Right forelimb (tissue), 1 donor: Measurements from ENCODE around the gene BATF2.
"Not testable (repeated sequence)": the region's sequence is repeated elsewhere in the genome, so short reads cannot be mapped to it uniquely, and the experiment has no call there.

Experiments
- DNase-seq: peaks from one replicate; pipeline ENCODE4 v3.0.0-alpha.2; 2018

The BATF2 gene

DNA sequence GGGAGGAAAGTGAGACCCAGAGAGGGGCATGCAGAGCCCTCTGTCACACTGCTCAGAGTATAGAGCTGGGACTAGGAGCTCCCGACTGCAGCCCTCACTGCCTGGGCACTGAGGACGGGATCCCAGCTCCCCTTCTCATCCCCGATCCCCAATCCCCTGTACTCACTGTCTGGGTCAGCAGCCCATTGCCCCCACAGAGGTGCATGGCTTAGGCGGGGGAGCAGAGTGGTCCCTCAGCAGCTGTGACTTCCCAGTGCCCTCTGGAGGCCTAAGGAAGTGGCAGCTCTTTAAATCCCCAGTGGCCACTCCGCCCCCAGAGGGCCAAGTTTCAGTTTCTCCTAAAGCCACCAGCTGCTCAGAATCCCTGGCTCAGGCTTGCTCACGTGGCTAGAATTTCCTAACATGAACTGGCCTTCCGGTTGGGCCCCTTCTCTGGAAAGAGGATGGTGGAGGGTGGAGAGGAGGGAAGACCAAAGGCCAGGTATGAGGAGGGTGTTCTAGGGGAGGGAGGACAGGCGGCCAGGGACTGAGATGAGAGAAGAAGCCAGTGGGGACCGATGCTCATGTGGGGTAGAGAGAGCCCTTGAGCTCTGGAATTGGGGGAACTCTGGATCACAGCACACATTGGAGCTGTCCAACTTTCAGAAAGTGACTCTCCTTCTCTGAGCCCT lies at the start of gene BATF2:
BATF2 (minus strand) TSS at position 262 of the 671 bp plus-strand sequence; CDS start at position 205, 57 bp downstream.
- DNase-seq = peak; percentile 54

GRCh38 chr11:65045728-65046127 lies 49.0 kb upstream of the BATF2 start:
- DNase-seq = no peak

DNA sequence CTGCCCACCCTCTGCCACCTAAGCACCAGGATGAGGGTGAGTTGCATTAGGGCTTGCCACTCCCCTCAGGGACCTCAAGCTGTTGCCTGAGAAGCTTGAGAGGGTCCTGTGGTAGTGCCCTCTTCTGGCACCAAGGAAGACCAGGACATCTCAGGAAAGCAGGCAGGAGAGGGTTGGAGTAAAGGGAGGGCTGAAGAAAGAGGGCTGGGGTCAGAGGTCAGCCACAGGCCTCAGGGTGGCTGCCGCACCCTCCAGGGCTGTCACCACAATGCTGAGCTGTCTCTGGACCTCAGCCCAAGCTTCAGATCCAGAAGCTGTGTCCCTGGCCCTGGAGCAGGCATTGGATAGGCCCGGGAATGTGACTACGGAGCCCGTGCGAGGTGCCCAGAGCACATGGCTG lies 48.3 kb upstream of the BATF2 start:
- DNase-seq = no peak

GRCh38 chr11:65043881-65044501 lies 47.2 kb upstream of the BATF2 start:
- DNase-seq = no peak

DNA sequence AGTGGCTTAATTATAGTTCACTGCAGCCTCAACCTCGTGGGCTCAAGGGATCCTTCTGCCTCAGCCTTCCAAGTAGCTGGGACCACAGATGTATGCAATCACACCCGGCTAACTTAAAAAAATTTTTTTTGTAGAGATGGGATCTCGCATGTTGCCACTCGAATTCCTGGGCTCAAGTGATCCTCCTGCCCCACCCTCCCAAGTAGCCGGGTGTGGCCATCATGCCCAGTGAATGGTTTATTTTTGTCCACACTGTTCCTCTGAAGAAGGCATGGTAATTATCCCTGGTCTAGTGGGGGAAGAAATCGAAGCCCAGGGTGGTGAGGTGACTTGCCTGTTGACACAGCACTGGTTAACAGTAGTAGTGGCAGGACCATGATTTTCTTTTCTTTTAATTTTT lies 46.1 kb upstream of the BATF2 start:
- DNase-seq = no peak

- DNase-seq = peak; percentile 93
These were observed 44.3 kb upstream of the BATF2 start, which contains the start of gene SAC3D1 for GRCh38 chr11:65040847-65041622. SAC3D1 (plus strand) TSS chr11:65041210; CDS start chr11:65041293, 83 bp downstream.

DNA sequence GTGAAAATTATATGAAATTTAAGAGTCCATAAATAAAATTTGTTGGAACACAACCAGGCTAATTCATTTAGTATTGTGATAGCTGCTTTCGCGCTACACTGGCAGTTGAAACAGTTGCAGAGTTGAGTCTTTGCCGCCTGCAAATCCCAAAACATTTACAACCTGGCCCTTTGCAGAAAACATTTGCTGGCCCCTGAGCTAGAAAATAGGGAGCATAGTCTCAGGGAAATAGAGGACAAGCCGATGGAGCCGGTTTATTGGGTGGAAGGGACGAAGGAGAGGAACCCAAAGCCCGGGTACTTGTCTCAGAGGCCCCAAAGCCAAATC lies 43.7 kb upstream of the BATF2 start:
- no peak for DNase-seq

DNA sequence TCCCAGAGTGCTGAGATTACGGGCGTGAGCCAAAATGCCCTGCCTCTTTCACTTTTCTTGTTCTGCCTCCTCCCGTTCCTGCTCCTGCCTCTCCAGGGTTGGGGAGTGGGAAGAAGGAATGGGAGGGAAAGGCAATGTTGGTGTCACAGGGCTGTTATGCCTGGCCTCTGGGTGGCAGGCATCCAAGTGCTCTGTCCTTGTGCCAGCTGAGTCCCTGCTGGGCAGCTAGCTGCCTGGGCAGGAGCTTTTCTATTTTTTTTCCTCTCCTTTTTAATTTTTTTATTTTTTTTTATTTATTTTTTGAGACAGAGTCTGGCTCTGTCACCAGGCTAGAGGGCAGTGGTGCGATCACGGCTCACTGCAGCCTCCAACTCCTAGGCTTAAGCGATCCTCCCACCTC lies 40.2 kb upstream of the BATF2 start:
- DNase-seq = no peak

DNA sequence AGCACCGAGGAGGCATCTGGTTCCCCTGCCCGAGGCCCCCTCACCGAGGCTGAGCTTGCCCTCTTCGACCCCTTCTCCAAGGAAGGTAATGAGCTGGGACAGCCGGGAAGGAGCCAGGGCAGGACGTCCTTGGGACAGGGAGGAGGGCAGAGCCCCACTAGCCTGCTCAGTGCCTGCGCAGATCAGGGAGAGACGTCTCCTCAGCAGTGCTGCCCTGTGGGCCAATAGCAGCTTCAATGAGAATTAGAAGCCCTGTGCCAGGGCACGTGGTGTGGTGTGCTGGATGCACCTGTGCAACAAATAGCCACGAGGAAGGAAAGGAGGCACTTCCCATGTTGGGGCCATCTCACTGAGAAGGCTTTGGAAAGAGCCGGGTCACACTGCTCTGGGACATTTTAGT lies 38.8 kb upstream of the BATF2 start:
- no peak for DNase-seq

GRCh38 chr11:65034423-65034822 lies 37.7 kb upstream of the BATF2 start:
- no peak for DNase-seq

GRCh38 chr11:65032216-65032615 lies 35.4 kb upstream of the BATF2 start:
- DNase-seq = no peak

- DNase-seq = peak; percentile 97
These were observed 30.7 kb upstream of the BATF2 start, which contains the start of gene SNX15 for GRCh38 chr11:65027213-65028067. SNX15 (plus strand) TSS chr11:65027439; CDS start chr11:65027538, 99 bp downstream.

GRCh38 chr11:65026810-65027209 lies 30.0 kb upstream of the BATF2 start:
- no peak for DNase-seq

DNA sequence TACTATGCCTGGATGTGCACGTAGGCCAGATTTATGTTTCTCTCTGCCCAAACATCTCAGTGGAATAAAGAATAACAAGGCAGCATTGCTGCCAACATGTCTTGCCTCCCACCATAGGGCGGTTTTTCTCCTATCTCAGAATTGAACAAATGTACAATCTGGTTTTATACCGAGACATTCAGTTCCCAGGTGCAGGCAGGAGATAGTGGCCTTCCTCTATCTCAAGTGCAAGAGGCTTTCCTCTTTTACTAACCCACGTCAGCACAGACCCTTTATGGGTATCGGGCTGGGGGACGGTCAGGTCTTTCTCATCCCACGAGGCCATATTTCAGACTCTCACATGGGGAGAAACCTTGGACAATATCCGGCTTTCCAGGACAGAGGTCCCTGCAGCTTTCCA lies 26.7 kb upstream of the BATF2 start:
- not testable (repeated sequence) for DNase-seq

DNA sequence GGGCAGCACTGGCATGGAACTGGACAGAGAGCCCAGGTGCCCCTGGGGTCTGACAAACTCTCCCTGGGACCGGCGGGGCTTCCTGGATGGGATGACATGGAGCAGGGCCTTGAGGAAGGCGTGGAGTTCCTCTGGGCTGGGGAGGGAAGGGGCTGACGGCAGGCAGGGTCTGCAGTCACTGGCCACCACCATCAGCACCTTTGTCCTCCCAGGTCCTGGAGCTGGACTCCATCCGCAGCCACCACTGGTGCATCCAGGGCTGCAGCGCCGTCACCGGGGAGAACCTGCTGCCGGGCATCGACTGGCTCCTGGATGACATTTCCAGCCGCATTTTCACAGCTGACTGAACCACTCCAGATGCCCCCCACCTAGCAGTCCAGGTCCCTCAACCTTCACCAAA lies 24.7 kb upstream of the BATF2 start:
- DNase-seq = no peak

DNA sequence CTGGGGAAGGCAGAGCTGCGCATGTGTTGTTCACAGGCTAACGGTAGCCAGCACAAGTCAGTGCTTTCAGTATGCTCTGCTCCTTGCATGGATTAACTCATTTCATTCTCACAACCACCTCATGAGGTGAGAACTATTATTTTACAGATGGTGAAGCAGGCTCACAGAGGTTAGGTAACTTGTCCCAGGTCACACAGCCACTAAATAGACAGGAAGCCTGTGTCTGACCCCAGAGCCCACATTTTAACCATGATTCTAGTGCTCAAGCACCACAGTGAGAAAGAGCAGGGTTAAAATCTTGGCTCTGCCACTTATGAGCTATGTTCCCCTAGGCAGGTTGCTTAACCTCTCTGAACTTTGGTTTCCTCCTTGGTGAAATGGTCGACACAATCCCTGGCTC lies 24.2 kb upstream of the BATF2 start:
- no peak for DNase-seq

GRCh38 chr11:65019824-65020223 lies 23.1 kb upstream of the BATF2 start:
- DNase-seq = no peak

DNA sequence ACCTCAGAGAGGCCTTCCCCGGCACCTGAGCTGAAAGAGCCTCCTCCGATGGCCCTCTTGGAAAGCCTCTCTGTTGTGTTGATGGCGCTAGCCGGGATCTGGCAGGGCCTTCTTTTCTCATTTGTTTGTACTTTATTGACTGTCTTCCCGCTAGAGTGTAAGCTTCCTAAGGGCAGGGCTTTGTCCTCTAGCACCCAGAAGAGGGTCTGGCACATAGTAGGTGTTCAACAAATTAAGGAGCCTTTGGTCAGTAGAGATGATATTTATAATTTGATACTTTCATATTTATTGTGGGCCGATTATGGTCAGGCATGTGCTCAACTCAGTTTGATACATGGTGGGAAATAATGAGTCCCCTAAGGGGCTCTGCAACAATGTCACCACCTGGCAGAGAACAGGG lies 21.2 kb upstream of the BATF2 start:
- no peak for DNase-seq

- DNase-seq = no peak
These were observed 19.9 kb upstream of the BATF2 start for GRCh38 chr11:65016705-65017104.

- DNase-seq = no peak
These were observed 18.0 kb upstream of the BATF2 start for GRCh38 chr11:65014726-65015227.

DNA sequence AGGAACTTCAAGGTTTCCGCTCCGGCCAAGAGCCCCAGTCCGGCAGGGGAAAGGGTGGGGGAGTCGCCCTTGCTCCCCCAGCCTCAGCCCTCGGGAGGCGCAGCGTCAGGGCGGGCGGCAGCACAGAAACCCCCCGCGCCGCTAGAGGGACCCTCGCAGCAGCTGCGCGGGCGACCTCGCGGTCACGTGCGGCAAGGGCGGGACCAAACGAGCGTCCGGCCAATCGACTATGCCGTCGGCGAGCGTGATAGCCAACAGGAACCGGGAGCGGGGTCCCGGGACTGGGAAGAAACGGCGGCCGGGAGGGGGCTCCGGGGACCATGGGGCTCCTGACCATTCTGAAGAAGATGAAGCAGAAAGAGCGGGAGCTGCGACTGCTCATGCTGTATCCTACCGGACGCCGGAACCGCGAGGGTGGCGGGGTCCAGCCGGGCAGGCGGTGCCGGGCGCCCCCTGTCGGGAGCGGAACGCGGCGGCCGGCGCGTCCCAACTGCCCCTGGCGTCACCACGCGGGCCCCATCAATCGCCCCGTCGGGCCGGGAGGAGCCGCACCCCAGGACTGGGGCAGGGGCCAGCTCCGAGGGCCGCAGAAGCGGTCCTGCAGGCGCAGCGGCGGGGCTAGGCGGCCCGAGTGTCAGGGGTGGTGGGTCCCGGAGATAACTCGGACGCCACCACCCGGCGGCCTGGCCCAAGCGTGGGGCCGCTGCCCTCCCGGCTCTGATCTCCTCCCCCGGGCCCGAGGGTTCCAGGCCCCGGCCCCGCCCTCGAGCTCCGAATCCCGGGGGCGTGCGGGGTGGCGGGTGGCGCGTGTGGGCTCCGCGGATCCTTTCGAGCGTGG lies 17.3 kb upstream of the BATF2 start, which contains the start of gene ARL2:
ARL2 (plus strand) TSS at position 273 of the 838 bp plus-strand sequence; CDS start at position 321, 48 bp downstream.
- DNase-seq = peak; percentile 95
